Right renal pelvis (tissue), 4 donors: ENCODE measurements around the gene NEU4. TPM values are rescaled to one million over a fixed set of nuclear protein-coding genes. Genes with fewer than 3 reads are reported as not detected.
"Not testable (repeated sequence)": the region's sequence is repeated elsewhere in the genome, so short reads cannot be mapped to it uniquely, and the experiment has no call there.

ENCODE experiments used
- DNase-seq, 4 donors: peaks; one replicate each; pipeline ENCODE4 v3.0.0-alpha.2; 2013; ENCODE audit warnings: low read depth in 4 of 4, low spot score in 3 of 4, missing footprints in 1 of 4
- polyA plus RNA-seq, 4 donors: library from polyadenylated mRNA; unstranded; fragments of 120-200 nt; gene quantifications; one replicate each; pipeline ENCODE4 v1.2.1, GENCODE V29; 2013; ENCODE audit not compliant: insufficient read length in 4 of 4

NEU4 gene
- polyA plus RNA-seq, 4 donors: 1.1 to 1.8 (median 1.6) TPM

DNA sequence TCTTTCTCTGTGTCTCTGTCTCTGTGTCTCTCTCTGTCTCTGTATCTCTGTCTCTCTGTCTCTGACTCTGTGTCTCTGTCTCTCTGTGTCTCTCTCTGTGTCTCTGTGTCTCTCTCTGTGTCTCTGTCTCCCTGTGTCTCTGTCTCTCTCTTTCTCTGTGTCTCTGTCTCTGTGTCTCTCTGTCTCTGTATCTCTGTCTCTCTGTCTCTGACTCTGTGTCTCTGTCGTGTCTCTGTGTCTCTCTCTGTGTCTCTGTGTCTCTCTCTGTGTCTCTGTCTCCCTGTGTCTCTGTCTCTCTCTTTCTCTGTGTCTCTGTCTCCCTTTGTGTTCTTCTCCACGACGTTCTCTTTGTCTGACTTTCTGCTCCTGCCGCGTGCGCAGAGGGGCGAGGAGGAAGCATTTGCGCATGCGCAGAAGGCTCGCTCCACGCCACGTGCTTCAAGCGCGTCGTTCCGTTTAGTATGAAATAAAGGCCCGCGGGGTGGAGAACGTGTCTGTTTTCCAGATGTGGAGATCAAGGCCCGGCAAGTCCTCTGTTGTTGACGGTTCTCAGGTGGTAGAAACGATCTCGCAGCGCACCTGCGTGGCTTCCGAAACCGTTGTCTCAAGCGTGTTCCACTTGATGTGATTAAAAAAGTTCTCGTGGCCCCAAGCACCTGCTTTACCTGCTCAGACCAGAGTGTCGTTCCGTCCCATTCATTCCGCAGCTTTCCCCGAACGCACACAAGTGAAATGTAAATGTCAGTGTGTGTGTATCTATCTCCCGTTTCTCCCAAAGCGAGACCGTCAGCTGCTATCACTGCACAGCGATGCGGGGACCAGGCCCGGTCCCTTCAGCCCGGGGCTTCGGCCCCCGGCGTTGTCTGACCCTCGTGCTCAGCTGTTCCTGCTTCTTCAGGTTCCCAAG lies 14.8 kb downstream of the NEU4 start:
- DNase-seq: not testable (repeated sequence)

DNA sequence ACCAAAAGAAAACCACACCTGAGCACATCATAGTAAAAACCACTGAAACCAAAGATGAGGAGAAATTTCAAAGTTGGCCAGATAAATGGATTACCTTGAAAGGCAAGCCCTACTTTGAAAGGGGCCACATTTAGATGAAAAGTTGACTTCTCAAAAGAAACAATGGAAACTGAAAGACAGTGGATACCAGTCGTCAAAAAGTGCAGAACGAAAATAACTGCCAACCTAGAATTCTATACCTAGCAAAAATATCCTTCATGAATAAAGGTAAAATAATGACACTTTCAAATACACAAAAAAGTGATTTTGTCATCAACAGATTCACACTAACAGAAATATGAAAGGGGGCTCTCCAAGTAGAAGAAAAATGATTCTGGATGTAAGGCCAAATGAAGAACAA lies 18.4 kb downstream of the NEU4 start:
- no peak for DNase-seq

DNA sequence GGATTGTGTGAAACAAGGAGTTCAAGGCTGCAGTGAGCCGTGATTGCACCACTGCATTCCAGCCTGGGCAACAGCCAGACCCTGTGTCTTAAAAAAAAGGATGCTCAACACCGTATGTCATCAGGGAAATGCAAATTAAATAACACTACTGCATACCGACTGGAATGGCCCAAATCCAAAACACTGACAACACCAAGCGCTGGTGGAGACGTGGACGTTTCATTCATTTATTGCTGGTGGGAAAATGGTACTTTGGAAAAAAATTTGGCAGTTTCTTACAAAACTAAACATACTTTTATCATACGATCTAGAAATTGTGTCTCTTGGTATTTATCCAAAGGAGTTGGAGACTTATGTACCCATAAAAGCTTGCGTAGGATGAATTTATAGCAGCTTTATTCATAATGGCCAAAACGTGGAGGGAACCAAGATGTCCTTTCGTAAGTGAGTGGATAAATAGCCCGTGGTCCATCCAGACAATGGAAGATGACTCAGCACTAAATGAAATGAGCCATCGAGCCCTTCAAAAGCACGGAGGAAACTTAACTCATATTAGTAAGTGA lies 24.2 kb downstream of the NEU4 start:
- no peak for DNase-seq

DNA sequence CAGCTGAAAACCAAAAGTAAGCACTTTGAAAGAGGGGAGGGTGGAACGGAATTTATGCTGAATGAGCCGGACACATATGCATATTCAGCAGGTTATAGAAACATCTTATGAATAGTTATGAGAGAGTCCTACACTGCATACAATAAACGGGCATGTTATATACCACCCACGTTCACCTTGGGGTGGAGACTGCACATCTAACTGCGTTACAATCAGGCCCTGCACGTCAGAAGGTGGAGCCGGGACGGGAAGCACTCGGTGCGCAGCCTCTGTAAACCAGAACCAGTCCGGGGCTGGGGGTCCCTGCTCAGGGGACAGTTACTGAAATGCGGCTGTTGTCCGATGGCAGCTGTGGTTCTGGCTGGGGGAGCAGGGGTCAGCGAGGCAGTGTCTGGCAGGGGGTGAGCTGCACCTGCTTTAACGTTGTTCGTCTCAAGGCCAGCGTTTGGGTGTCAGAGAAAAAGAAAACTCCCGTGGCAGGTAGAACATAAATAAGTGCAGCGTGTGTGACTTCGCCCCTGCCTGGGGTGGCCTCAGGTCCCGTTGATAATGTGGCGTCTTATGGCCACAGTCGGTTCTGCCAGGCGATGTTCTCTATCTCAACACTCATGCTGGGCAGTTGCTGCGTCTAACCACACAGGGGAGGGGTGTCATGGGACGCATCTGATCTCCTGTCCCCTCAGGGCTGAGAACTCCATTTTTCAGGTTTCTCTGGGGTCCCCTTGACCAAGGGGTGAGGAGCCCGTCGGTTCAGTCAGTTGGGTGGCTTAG lies 24.9 kb downstream of the NEU4 start:
- not testable (repeated sequence) for DNase-seq

DNA sequence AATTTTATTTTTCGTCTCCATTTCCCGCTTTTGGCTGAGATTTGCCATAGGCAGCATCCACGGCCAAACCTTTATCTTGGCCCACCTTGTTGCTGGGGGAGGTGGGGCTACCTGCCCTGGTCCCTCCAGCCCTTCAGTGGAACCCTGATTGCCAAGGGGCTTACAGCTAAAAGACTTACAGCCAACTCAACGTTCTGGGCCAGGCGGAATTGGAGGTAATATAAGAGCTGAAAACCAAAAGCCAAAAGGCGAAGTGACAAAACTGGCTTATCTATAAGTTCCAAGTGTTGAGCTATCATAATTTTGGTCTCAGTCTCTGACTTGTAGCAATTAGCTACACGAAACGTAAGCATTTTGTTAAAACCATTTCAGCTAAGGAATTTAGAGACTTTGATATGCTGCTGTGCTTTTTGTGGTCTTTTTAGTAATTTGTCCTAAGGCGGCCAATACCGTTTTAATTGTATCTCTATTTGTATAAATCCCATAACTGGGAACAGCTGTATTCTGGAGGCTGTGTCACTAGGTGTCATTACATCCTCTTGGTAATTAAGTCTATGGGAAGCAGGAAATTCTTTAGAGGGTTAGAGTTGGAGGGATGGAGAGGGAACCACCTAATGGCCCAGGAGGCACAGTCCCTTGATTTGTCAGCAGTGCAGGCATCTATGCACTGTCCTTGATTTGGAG lies 25.7 kb downstream of the NEU4 start:
- no peak for DNase-seq

DNA sequence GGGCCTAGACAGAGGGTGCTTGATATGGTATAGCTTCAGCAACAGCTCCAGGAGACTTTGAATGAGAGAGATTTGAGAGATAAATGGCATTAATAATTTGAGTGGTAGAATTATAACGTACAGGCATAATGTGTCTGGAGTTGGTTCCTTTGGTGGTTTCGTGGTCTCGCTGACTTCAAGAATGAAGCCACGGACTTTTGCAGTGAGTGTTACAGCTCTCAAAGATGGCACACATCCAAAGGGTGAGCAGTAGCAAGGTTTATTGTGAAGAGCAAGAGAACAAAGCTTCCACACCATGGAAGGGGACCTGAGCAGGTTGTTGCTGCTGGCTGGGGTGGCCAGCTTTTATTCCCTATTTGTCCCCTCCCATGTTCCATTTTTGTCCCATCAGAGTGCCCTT lies 26.6 kb downstream of the NEU4 start:
- DNase-seq: no peak

DNA sequence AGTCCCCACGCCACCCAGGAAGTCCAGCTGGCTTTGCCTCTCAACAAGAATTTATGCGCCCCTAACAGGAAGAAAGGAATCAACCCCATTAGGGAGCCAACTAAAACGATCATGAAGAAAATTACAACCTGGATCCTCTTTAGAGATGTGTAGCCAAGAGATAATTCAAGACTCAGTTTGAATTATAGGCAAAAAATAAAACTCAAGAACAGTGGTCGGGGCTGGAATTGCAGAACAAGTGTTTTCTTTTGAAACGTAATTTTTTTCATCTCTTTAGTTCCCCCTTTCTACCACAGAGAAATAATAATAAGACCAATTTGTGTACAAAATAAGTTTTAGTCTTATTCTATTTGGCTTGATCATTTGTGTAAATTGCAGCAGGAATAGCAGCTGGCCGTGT lies 27.3 kb downstream of the NEU4 start:
- DNase-seq: no peak

DNA sequence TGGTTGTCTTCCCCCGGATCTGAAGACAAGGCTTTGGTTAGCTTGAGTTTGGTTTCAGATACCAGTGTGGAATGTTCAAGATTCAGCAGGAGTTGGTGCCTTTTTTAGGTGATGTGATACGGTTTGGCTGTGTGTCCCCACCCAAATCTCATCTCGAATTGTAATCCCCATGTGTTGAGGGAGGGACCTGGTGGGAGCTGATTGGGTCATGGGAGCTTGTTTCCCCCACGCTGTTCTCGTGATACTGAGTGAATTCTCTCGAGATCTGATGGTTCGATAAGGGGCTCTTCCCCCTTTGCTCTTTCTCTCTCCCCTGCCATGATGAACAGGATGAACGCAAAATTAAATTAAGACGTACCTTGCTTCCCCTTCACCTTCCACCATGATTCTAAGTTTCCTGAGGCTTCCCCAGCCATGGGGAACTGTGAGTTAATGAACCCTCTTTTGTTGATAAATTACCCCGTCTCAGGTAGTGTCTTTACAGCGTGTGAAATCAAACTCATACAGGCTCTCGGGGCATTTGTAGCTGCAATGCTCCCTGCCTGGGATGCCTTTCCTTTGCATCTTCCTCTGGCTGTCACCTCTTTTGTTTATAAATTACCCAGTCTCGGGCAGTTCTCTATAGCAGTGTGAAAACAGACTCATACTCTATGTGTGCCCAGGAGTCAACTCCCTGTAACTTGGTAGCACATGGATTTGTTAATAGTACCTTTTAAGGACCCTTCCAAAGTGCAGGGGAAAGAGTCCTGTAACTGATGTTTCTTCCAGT lies 28.4 kb downstream of the NEU4 start:
- DNase-seq: no peak

DNA sequence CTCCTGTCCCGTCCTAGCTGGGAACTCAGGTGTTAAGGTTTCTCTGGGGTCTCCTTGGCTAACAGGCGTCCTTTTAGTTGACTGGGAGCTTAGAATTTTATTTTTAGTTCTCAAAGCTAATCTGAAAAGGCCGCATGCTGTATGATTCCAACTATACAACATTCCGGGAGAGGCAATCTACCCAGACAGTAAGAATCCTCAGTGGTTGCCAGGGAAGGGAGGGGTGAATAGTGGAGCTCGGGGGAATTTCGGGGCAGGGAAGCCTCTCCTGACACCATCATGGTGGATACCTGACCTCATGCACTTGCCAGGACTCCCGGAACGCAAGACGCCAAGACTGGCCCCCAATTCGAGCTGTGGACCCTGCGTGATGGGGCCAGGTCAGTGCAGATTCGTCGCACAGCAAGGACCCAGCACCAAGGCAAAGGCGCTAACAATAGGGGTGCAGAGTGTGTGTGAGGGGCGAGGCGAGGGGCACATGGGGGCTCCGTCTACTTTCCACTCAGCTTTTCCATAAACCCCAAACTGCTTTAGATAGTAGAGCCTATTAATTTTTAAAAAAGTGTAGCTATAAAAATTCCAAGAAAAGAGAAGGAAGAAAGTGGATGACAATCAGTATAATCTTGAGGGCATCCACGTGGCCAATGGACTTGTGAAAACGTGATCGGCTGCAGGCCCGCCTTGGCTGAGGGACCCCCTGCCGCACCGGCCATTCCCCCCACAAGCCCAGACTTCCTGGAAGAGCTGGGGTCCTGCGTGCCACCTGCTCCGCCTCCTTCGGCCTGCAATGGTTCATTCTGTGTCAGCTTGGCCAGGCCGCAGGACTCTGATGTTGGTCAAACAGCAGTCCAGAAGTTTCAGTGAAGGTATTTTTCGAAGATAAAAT lies 32.4 kb downstream of the NEU4 start:
- no peak for DNase-seq

DNA sequence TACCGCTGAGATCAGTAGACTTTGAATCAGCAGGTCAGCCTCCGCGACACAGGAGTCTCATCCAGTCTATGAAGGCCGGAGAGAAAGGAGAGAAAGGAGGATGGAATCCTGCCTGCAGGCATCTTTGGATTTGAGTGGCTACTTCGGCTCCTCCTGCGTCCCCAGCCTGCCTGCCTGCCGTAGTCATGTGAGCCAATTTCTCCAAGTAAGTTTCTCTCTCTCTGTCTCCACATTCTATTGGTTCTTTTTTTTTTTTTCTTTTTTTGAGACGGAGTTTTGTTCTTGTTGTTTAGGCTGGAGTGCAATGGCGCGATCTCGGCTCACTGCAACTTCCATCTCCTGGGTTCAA lies 33.0 kb downstream of the NEU4 start:
- no peak for DNase-seq

DNA sequence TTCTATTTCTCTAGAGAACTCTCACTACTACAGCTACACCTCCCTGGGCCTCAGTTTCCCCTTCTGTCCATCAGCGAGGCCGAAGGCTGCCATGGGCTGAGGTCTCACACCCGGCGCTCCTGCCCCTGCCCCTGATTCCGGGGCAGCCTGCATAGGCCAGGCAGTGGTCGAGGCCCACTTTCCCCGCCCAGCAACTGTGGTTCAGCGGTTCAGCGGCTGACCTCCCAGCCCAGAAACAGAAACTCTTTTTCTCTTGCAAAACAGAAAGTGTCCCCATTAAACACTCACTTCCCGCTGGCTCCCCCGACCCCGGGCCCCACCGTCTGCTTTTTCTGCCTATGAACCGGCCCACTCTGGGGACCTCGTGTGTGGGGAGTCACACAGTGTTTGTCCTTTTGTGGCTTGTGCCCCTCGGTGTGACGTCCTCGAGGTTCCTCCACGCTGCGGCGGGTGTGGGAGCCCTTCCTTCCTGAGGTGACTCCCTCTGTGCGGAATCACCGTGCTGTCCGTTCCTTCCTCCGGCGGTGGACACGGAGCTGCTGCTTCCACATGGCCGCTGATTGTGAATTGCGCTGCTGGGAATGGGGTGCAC lies 33.7 kb downstream of the NEU4 start:
- DNase-seq: no peak

DNA sequence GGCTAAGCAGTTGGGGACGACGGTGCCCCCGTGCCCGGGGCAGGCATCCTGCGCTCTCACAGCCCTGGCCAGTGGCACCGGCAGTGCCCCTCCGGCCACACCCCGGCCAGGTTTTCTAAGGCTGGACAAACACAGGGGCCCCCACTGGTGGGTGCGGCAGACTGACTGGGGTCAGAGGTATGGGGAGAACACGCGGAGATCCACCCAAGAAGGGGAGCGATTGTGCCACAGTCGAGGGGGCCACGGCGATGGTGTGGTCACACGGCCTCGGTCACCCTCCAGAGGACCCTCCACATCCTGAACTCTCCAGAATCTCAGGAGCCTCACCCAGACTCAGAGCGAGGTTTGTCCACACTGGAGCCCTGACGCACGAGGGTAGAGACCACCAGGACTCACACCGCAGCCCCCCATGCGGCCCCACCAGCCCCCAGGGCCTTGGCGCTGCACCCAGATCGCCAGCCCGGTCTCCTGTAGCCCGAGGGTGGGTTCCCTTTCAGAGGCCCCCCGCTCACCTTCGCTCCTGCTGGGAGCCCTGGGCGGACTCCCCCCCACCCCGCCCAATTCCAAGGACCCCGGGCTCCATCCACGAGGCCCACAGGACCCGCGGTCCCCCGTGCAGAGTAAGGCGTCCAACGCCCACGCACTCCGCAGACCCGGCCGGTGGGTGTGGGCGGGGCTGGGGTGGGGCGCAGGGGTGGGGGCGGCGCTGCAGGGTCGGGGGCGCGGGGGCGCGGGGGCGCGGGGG lies 34.5 kb downstream of the NEU4 start:
- no peak for DNase-seq

DNA sequence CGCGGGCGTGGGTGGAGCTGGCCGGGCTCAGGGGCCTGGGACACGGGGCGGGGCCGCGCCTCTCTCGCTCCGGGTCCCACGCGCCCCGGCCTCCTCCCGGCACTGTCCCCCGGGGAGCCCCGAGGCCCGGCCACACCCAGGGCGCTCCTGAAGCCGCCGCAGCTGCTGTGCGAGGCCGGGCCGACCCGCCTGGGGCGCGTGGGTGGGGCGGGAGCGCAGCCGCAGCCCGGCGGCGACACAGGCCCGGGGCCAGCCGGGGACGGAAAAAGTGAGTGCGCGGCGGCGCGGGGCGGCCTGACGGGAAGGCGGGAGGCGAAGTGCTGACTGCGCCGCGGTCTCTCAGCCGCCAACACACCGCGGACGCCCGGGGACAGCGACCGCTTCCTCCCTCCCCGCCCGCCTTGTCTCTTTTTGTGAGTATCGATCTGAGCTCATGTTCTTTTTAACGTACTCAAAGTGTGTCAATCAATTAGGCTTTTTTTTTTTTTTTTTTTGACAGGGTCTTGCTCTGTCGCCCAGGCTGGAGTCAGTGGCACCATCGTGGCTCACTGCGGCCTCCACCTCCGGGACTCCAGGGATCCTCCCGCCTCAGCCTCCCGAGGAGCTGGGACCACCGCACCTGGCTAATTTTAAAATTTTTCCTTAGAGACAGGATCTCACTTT lies 35.2 kb downstream of the NEU4 start:
- DNase-seq: peak in 2 of 4 donors; percentile 50 to 56

DNA sequence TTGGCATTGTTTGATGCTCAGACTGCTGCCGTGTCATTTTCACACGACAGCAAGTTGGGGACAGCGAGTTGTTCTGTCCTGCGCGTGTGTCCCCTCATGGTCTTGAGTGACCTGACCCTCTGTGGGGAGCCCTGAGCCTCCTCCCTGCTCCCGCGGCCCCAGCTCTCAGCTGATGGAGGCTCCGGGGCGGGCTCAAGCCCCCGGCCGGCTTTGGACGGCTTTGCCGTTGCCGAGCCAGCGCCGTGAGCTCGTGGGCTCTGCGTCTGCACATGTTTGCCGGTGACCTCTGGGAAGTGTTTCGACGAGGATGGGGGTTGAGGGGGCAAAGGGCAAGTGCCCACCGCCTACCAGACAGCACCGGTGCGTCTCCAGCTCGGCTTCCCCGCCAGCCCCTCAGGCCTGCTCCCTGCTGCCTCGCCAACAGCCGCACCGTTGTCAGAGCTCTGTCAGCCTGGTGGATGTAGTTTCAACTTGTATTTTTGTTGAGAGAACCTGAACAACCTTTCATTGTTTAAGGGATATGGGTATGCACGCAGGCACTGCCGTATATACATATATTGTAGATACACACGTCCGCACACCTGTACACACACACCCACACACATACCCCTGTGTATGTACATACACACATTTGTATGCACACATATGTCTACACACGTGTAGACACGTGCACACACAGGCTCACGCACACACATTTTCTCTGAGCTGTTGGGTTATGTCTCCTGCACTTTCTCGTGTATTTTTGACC lies 36.0 kb downstream of the NEU4 start:
- DNase-seq: no peak

DNA sequence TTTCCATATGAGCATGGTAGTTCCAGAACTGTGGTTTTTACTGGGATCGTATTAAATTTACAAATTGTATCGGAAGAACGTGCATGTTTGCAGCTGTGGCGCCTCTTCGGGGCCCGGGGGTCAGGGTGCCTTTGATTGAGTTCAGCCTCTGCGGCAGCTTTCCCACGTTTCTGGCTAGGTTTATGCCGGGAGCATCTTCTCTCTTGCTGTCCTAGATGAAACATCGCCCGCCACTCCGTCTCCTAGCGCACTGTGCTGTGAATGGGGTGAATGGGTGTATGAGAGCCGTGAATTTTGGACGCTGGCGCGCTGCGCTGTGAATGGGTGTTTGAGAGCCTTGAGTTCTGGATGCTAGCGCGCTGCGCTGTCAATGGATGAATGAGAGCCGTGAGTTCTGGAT lies 37.4 kb downstream of the NEU4 start:
- no peak for DNase-seq

DNA sequence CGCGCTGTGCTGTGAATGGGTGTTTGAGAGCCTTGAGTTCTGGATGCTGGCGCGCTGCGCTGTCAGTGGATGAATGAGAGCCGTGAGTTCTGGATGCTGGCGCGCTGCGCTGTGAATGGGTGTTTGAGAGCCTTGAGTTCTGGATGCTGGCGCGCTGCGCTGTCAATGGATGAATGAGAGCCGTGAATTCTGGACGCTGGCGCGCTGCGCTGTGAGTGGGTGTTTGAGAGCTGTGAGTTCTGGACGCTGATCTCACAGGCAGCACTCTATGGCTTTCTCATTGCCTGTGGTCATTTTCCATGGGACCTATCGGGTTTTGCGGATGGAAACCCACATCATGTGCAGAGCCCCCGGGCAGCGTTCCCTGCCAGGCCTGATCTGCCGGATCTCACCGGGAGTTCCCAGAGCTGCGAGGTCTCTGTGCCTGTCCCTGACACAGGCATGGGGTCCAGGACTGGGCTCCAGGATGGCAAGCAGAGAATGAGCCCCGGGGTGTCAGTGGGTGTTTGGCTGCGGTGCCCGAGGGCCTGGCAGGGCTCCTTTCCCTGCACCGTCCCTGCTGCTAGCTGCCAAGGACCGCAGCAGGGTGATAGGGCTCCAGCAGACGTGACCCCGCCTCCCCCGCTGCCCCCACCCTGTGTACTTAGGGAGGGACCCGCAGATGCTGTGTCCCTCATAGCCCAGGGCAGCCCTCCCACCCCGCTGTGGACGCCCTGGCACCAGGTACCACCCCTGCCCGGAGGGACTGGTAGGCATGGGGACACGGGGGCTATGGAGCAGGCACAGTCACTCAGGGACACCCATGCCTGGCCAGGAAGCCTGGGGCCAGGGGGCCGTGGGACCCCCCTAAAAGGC lies 40.0 kb downstream of the NEU4 start:
- DNase-seq: no peak
